ENCODE measurements around the gene CREBBP. TPM values are rescaled to one million over a fixed set of nuclear protein-coding genes. Genes with fewer than 3 reads are reported as not detected.

The CREBBP gene
- total and polyA plus RNA-seq, 7 donors, result 5.4 to 85.3 (median 39.5) TPM

- Histone ChIP-seq H3K36me3 (no peaks in the 10 kb centered on the region), H3K27me3 (no peaks in the 10 kb centered on the region), H3K4me3 (no peak overlapping the region), H3K27ac (no peak overlapping the region), H3K4me1 (peaks cover 0 to 99% (median 90%) of the 10 kb centered on the region in 4 donors), H3K9me3 (no peaks in the 10 kb centered on the region)
- 23 to 55% methylated on average over 3 of the region's 3 CpGs for WGBS, 2 donors
- TF ChIP-seq CTCF (IDR thresholded peaks at IDR 0.05), result no peak
- TF ChIP-seq EP300 (IDR thresholded peaks at IDR 0.05), result no peak
- TF ChIP-seq POLR2A (IDR thresholded peaks at IDR 0.05), result no peak
- TF ChIP-seq POLR2AphosphoS5 (IDR thresholded peaks at IDR 0.05), result no peak
- no peak for DNase-seq
- intact Hi-C loops (cut with DNase I), result no loop called here
These were observed 15.3 kb downstream of the CREBBP start for GRCh38 chr16:3865241-3865640.

GRCh38 chr16:3864562-3864961, 16.0 kb downstream of the CREBBP start:
- intact Hi-C loops (cut with DNase I), result no loop called here
- TF ChIP-seq EP300 (IDR thresholded peaks at IDR 0.05) (no peak), POLR2A (IDR thresholded peaks at IDR 0.05) (no peak), CTCF (IDR thresholded peaks at IDR 0.05) (no peak), POLR2AphosphoS5 (IDR thresholded peaks at IDR 0.05) (no peak)
- Histone ChIP-seq H3K9me3 (no peaks in the 10 kb centered on the region), H3K27me3 (no peaks in the 10 kb centered on the region), H3K4me3 (no peak overlapping the region), H3K27ac (no peak overlapping the region), H3K4me1 (peaks cover 0 to 99% (median 87%) of the 10 kb centered on the region in 4 donors), H3K36me3 (no peaks in the 10 kb centered on the region)
- no peak for DNase-seq
- WGBS, 2 donors, result 89 to 91% methylated on average over 5 of the region's 5 CpGs

GRCh38 chr16:3863587-3863986, 16.9 kb downstream of the CREBBP start:
- WGBS, 2 donors, result 18 to 47% methylated on average over 5 of the region's 5 CpGs
- Histone ChIP-seq H3K27me3 (no peaks in the 10 kb centered on the region), H3K27ac (no peak overlapping the region), H3K36me3 (no peaks in the 10 kb centered on the region), H3K9me3 (no peaks in the 10 kb centered on the region), H3K4me1 (peaks cover 0 to 97% (median 84%) of the 10 kb centered on the region in 4 donors), H3K4me3 (no peak overlapping the region)
- DNase-seq, result no peak
- TF ChIP-seq EP300 (IDR thresholded peaks at IDR 0.05) (no peak), CTCF (IDR thresholded peaks at IDR 0.05) (no peak), POLR2AphosphoS5 (IDR thresholded peaks at IDR 0.05) (no peak), POLR2A (IDR thresholded peaks at IDR 0.05) (no peak)
- intact Hi-C loops (cut with DNase I), result no loop called here

GRCh38 chr16:3861808-3862451, 18.6 kb downstream of the CREBBP start:
- Histone ChIP-seq H3K27me3 (no peaks in the 10 kb centered on the region), H3K27ac (peak overlapping the region in 2 of 4 donors; percentile 11 to 22), H3K36me3 (no peaks in the 10 kb centered on the region), H3K4me3 (no peak overlapping the region), H3K9me3 (no peaks in the 10 kb centered on the region), H3K4me1 (peaks cover 0 to 97% (median 86%) of the 10 kb centered on the region in 4 donors)
- intact Hi-C loops (cut with DNase I), result no loop called here
- WGBS, 2 donors, result 58 to 82% methylated on average over 12 of the region's 12 CpGs
- no peak for TF ChIP-seq POLR2AphosphoS5 (IDR thresholded peaks at IDR 0.05)
- TF ChIP-seq POLR2A (IDR thresholded peaks at IDR 0.05), result no peak
- TF ChIP-seq EP300 (IDR thresholded peaks at IDR 0.05), result no peak
- no peak for TF ChIP-seq CTCF (IDR thresholded peaks at IDR 0.05)
- DNase-seq, result no peak

GRCh38 chr16:3859889-3860288, 20.6 kb downstream of the CREBBP start:
- 80 to 91% methylated on average over 7 of the region's 7 CpGs for WGBS, 2 donors
- Histone ChIP-seq H3K4me3 (no peak overlapping the region), H3K27me3 (no peaks in the 10 kb centered on the region), H3K36me3 (no peaks in the 10 kb centered on the region), H3K9me3 (no peaks in the 10 kb centered on the region), H3K27ac (no peak overlapping the region), H3K4me1 (peaks cover 0 to 97% (median 86%) of the 10 kb centered on the region in 4 donors)
- TF ChIP-seq POLR2A (IDR thresholded peaks at IDR 0.05), result no peak
- TF ChIP-seq CTCF (IDR thresholded peaks at IDR 0.05), result no peak
- TF ChIP-seq EP300 (IDR thresholded peaks at IDR 0.05), result no peak
- TF ChIP-seq POLR2AphosphoS5 (IDR thresholded peaks at IDR 0.05), result no peak
- intact Hi-C loops (cut with DNase I), result loop anchor here (5.0 kb wide), 1 partner anchor 58 kb away; no protein-coding TSS in a partner anchor
- DNase-seq, result no peak
